ENCODE measurements around the gene COX19. TPM values are rescaled to one million over a fixed set of nuclear protein-coding genes. Genes with fewer than 3 reads are reported as not detected.

The COX19 gene
- polyA plus RNA-seq, 1 donor (not counting 4 experiments of a cell fraction or from before 2014, with no cell fraction given): 6.2 TPM

GRCh38 chr7:919114-919442 is 56.3 kb downstream of the COX19 start:
- H3K9me1 ChIP-seq (ENCODE audit: control insufficient read depth, extremely low read depth, insufficient read depth, low read length): no peaks in the 10 kb centered on the region
- no peak overlapping the region for H3K27ac ChIP-seq (ENCODE audit: control insufficient read depth, insufficient read depth, low read length)
- no peaks in the 10 kb centered on the region for H3K36me3 ChIP-seq (ENCODE audit: control insufficient read depth in 2 of 2, extremely low read depth in 1 of 2, insufficient read depth in 2 of 2, low read length in 2 of 2)
- no peak overlapping the region for H3K4me3 ChIP-seq (ENCODE audit: control insufficient read depth in 2 of 3, extremely low read depth in 1 of 3, insufficient read depth in 2 of 3, low read depth in 1 of 3, low read length in 3 of 3)
- H3K79me2 ChIP-seq (ENCODE audit: control insufficient read depth, insufficient read depth, low read length): no peaks in the 10 kb centered on the region
- H3K4me1 ChIP-seq (ENCODE audit: control insufficient read depth, extremely low read depth, insufficient read depth, low read length): peaks cover 21% of the 10 kb centered on the region
- TF ChIP-seq EZH2 (IDR thresholded peaks at IDR 0.05; ENCODE audit: low read length): no peak
- TF ChIP-seq CTCF (optimal IDR thresholded peaks at IDR 0.05 in 1 of 3, IDR thresholded peaks at IDR 0.05 in 1 of 3, conservative IDR thresholded peaks at IDR 0.05 in 1 of 3; ENCODE audit: extremely low read depth in 1 of 3, insufficient read depth in 2 of 3, low read length in 3 of 3): no peak
- no peak for DNase-seq (ENCODE audit: low read depth, low spot score)
- no peaks in the 10 kb centered on the region for H3K9me3 ChIP-seq (ENCODE audit: control insufficient read depth, low read depth, low read length)
- no peak overlapping the region for H3K9ac ChIP-seq (ENCODE audit: control insufficient read depth, extremely low read depth, insufficient read depth, low read length)
- no peaks in the 10 kb centered on the region for H4K20me1 ChIP-seq (ENCODE audit: control insufficient read depth, extremely low read depth, insufficient read depth, low read length)
- H3K4me2 ChIP-seq (ENCODE audit: control insufficient read depth, extremely low read depth, insufficient read depth, low read depth, low read length): no peak overlapping the region
- peaks cover 10% of the 10 kb centered on the region for H3K27me3 ChIP-seq (ENCODE audit: control insufficient read depth, extremely low read depth, insufficient read depth, low read length)
- H2AFZ ChIP-seq (ENCODE audit: control insufficient read depth, low read length): no peak overlapping the region
- FAIRE-seq: no peak
- dilution Hi-C loops (cut with MboI; ENCODE audit: extremely low pct_ligation_motif_present, low sequenced_read_pairs): no loop called here

- H3K4me2 ChIP-seq (ENCODE audit: control insufficient read depth, extremely low read depth, insufficient read depth, low read depth, low read length): no peak overlapping the region
- H3K79me2 ChIP-seq (ENCODE audit: control insufficient read depth, insufficient read depth, low read length): no peaks in the 10 kb centered on the region
- H3K27me3 ChIP-seq (ENCODE audit: control insufficient read depth, extremely low read depth, insufficient read depth, low read length): peaks cover 10% of the 10 kb centered on the region
- peaks cover 25% of the 10 kb centered on the region for H3K4me1 ChIP-seq (ENCODE audit: control insufficient read depth, extremely low read depth, insufficient read depth, low read length)
- no peaks in the 10 kb centered on the region for H3K9me3 ChIP-seq (ENCODE audit: control insufficient read depth, low read depth, low read length)
- no peak overlapping the region for H3K27ac ChIP-seq (ENCODE audit: control insufficient read depth, insufficient read depth, low read length)
- no peaks in the 10 kb centered on the region for H3K9me1 ChIP-seq (ENCODE audit: control insufficient read depth, extremely low read depth, insufficient read depth, low read length)
- no peak for TF ChIP-seq CTCF (optimal IDR thresholded peaks at IDR 0.05 in 1 of 3, IDR thresholded peaks at IDR 0.05 in 1 of 3, conservative IDR thresholded peaks at IDR 0.05 in 1 of 3; ENCODE audit: extremely low read depth in 1 of 3, insufficient read depth in 2 of 3, low read length in 3 of 3)
- no peak for TF ChIP-seq EZH2 (IDR thresholded peaks at IDR 0.05; ENCODE audit: low read length)
- dilution Hi-C loops (cut with MboI; ENCODE audit: extremely low pct_ligation_motif_present, low sequenced_read_pairs): no loop called here
- no peak overlapping the region for H3K9ac ChIP-seq (ENCODE audit: control insufficient read depth, extremely low read depth, insufficient read depth, low read length)
- no peak overlapping the region for H3K4me3 ChIP-seq (ENCODE audit: control insufficient read depth in 2 of 3, extremely low read depth in 1 of 3, insufficient read depth in 2 of 3, low read depth in 1 of 3, low read length in 3 of 3)
- H3K36me3 ChIP-seq (ENCODE audit: control insufficient read depth in 2 of 2, extremely low read depth in 1 of 2, insufficient read depth in 2 of 2, low read length in 2 of 2): no peaks in the 10 kb centered on the region
- FAIRE-seq (no peak), DNase-seq (ENCODE audit: low read depth, low spot score) (no peak)
- no peak overlapping the region for H2AFZ ChIP-seq (ENCODE audit: control insufficient read depth, low read length)
- no peaks in the 10 kb centered on the region for H4K20me1 ChIP-seq (ENCODE audit: control insufficient read depth, extremely low read depth, insufficient read depth, low read length)
Observed at GRCh38 chr7:918441-919113, 56.8 kb downstream of the COX19 start.

Measured in keratinocyte (primary cell).